OCI-LY1 (cell line): Measurements from ENCODE around the gene STON2.

Experiments
- H2AFZ ChIP-seq: fragments of 200-600 bp; sonication (generic), shearing (Covaris generic); 2 replicates; pipeline ENCODE4 v1.6.0; 2014; ENCODE audit warnings: antibody characterized with exemption, mild to moderate bottlenecking, low read length
- H3F3A ChIP-seq: fragments of 200-600 bp; sonication (generic), shearing (Covaris generic); 2 replicates; pipeline ENCODE4 v1.6.0; 2014; ENCODE audit warnings: mild to moderate bottlenecking, antibody characterized with exemption, low read length, moderate library complexity; ENCODE audit not compliant: insufficient read depth
- H3K27ac ChIP-seq: fragments of 200-600 bp; sonication (generic); 2 replicates; pipeline ENCODE4 v1.5.1; 2014; ENCODE audit warnings: low read length, mixed run types, mild to moderate bottlenecking, low read depth; ENCODE audit not compliant: poor library complexity, severe bottlenecking
- H3K27me3 ChIP-seq: fragments of 200-600 bp; sonication (generic); 2 replicates; pipeline ENCODE4 v1.6.0; 2014; ENCODE audit warnings: antibody characterized with exemption, mild to moderate bottlenecking, low read length, moderate library complexity; ENCODE audit not compliant: insufficient read depth
- H3K36me3 ChIP-seq: fragments of 200-600 bp; sonication (generic); 2 replicates; pipeline ENCODE4 v1.6.1; 2014; ENCODE audit warnings: mild to moderate bottlenecking, antibody characterized with exemption, low read length, moderate library complexity, mixed read lengths; ENCODE audit not compliant: insufficient read depth
- H3K4me1 ChIP-seq: fragments of 200-600 bp; sonication (generic); 2 replicates; pipeline ENCODE4 v1.5.1; 2014; ENCODE audit warnings: mild to moderate bottlenecking, low read length, moderate library complexity; ENCODE audit not compliant: insufficient read depth, severe bottlenecking
- H3K4me2 ChIP-seq: fragments of 200-600 bp; sonication (generic), shearing (Covaris generic); 2 replicates; pipeline ENCODE4 v1.6.1; 2014; ENCODE audit warnings: low read length
- H3K4me3 ChIP-seq: fragments of 200-600 bp; sonication (generic); 2 replicates; pipeline ENCODE4 v1.5.1; 2014; ENCODE audit warnings: low read length, low read depth, mild to moderate bottlenecking, mixed read lengths; ENCODE audit not compliant: poor library complexity, severe bottlenecking
- H3K79me2 ChIP-seq: fragments of 200-600 bp; shearing (Covaris generic); 2 replicates; pipeline ENCODE4 v1.6.1; 2016; ENCODE audit warnings: mixed run types, low read length, mixed read lengths; ENCODE audit not compliant: insufficient read depth
- H3K9ac ChIP-seq: fragments of 200-600 bp; sonication (generic), shearing (Covaris generic); 2 replicates; pipeline ENCODE4 v1.6.1; 2014; ENCODE audit warnings: mild to moderate bottlenecking, low read length, mixed read lengths
- H3K9me2 ChIP-seq: fragments of 200-600 bp; sonication (generic), shearing (Covaris generic); 2 replicates; pipeline ENCODE4 v1.6.1; 2014; ENCODE audit warnings: low read depth, mild to moderate bottlenecking, low read length, mixed read lengths
- H3K9me3 ChIP-seq: fragments of 200-600 bp; shearing (Covaris generic); 2 replicates; pipeline ENCODE4 v1.6.1; 2014; ENCODE audit warnings: low read length, mixed read lengths
- H4K20me1 ChIP-seq: fragments of 200-600 bp; sonication (generic), shearing (Covaris generic); 2 replicates; pipeline ENCODE4 v1.6.0; 2016; ENCODE audit warnings: mild to moderate bottlenecking, low read length; ENCODE audit not compliant: insufficient read depth
- CTCF ChIP-seq: fragments of 200-600 bp; sonication (generic), shearing (Covaris generic); IDR thresholded peaks from 2 replicates; pipeline ENCODE4 v1.5.1; 2017; ENCODE audit warnings: mild to moderate bottlenecking, antibody characterized with exemption, low read length, moderate library complexity, mixed read lengths
- EZH2 ChIP-seq: fragments of 200-600 bp; sonication (generic), shearing (Covaris generic); IDR thresholded peaks from 2 replicates; pipeline ENCODE4 v1.8.0; 2017; ENCODE audit warnings: borderline replicate concordance, mixed run types, mild to moderate bottlenecking, antibody characterized with exemption, low read length, moderate library complexity, mixed read lengths

The STON2 gene

GRCh38 chr14:81305743-81306142 is 94.4 kb downstream of the STON2 start:
- Histone ChIP-seq H3K4me2 (no peak overlapping the region), H3K27me3 (no peaks in the 10 kb centered on the region), H3K4me3 (no peak overlapping the region), H3K4me1 (no peaks in the 10 kb centered on the region), H3F3A (no peaks in the 10 kb centered on the region), H3K9me3 (no peaks in the 10 kb centered on the region), H3K79me2 (no peaks in the 10 kb centered on the region), H3K9ac (no peak overlapping the region), H4K20me1 (no peaks in the 10 kb centered on the region), H3K9me2 (no peaks in the 10 kb centered on the region), H2AFZ (no peak overlapping the region), H3K36me3 (no peaks in the 10 kb centered on the region), H3K27ac (no peak overlapping the region)
- TF ChIP-seq EZH2 (no peak), CTCF (no peak)

- H3K9me2 ChIP-seq: no peaks in the 10 kb centered on the region
These were observed 95.1 kb downstream of the STON2 start for GRCh38 chr14:81305065-81305464.

GRCh38 chr14:81303258-81303935 is 96.7 kb downstream of the STON2 start:
- H3K27me3 ChIP-seq: no peaks in the 10 kb centered on the region
- no peak for TF ChIP-seq EZH2
- TF ChIP-seq CTCF: no peak
- no peaks in the 10 kb centered on the region for H3K9me3 ChIP-seq
- H3K4me1 ChIP-seq: no peaks in the 10 kb centered on the region
- no peaks in the 10 kb centered on the region for H3F3A ChIP-seq
- H2AFZ ChIP-seq: no peak overlapping the region
- no peak overlapping the region for H3K4me3 ChIP-seq
- no peaks in the 10 kb centered on the region for H3K36me3 ChIP-seq
- H3K4me2 ChIP-seq: no peak overlapping the region
- H3K79me2 ChIP-seq: no peaks in the 10 kb centered on the region
- no peaks in the 10 kb centered on the region for H3K9me2 ChIP-seq
- no peak overlapping the region for H3K9ac ChIP-seq
- no peaks in the 10 kb centered on the region for H4K20me1 ChIP-seq
- H3K27ac ChIP-seq: no peak overlapping the region

More at GRCh38 chr14:81305065-81305464, 95.1 kb downstream of the STON2 start:
- H2AFZ ChIP-seq: no peak overlapping the region
- no peak overlapping the region for H3K4me3 ChIP-seq
- H3K9me3 ChIP-seq: no peaks in the 10 kb centered on the region
- no peaks in the 10 kb centered on the region for H3K27me3 ChIP-seq
- no peak overlapping the region for H3K4me2 ChIP-seq
- no peaks in the 10 kb centered on the region for H3K79me2 ChIP-seq
- TF ChIP-seq CTCF (no peak), EZH2 (no peak)
- H3F3A ChIP-seq: no peaks in the 10 kb centered on the region
- H3K36me3 ChIP-seq: no peaks in the 10 kb centered on the region
- no peak overlapping the region for H3K9ac ChIP-seq
- no peaks in the 10 kb centered on the region for H4K20me1 ChIP-seq
- no peaks in the 10 kb centered on the region for H3K4me1 ChIP-seq
- no peak overlapping the region for H3K27ac ChIP-seq
